GM19238 (cell line): Measurements from ENCODE around the gene NTM.
"Not testable (repeated sequence)": the region's sequence is repeated elsewhere in the genome, so short reads cannot be mapped to it uniquely, and the experiment has no call there.

Experiments
- DNase-seq: peaks from one replicate; pipeline ENCODE4 v3.0.0; 2011; ENCODE audit warnings: low spot score; ENCODE audit not compliant: insufficient read length

NTM gene

GRCh38 chr11:131370090-131370751 is at the start of gene NTM:
Gene NTM, plus strand, starts transcription at chr11:131370615.
- no peak for DNase-seq

DNA sequence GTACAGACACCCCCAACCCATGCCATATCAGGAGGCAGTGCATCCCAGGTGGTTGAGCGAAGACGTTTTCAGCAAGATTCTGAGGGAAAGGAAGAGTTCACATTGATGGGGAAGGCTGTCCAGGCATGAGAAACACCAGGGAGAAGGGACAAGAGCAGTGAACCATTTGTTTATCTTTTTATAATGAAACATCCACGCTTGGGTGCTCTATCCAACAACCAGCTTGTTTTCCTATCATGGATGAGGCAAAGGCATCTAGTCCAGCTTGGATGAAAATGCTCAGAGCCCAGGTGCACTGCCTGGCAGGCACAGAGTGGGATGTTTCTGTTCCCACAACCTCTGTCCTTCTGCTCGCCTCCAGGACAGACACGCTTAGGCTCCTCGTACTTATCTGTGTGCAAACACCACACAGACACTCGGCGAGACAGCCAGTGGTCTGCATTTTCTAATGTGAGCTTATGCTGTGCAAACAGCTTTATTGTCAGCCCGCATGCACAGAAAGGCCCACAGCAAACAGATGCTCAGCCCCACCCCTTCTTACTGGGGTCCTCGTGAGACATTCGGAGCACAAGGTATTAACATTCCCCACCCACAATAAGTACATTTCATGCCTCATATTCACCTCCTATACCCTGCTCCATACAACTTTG is 45.4 kb upstream of the NTM start:
- no peak for DNase-seq

- DNase-seq, result no peak
These were observed 43.6 kb upstream of the NTM start for GRCh38 chr11:131326829-131327228.

DNA sequence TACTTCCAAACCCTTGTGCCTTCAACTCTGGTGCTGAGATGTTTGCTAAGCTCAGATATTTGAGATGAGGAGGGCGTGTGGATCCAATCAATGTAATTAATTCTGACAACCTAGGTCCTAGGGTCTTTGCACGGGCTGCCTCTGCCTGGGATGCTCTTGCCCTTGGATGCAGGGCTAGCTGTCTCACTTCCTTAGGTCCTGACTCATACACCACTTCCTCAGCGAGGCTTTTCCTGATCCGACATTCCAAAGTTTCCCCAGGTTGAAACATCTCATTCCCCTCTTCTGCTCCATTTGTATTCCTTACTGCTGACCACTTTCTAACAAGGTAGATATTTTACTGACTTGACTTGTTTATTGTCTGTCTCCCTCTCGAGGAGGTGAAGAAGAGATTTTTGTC is 43.0 kb upstream of the NTM start:
- DNase-seq, result no peak

DNA sequence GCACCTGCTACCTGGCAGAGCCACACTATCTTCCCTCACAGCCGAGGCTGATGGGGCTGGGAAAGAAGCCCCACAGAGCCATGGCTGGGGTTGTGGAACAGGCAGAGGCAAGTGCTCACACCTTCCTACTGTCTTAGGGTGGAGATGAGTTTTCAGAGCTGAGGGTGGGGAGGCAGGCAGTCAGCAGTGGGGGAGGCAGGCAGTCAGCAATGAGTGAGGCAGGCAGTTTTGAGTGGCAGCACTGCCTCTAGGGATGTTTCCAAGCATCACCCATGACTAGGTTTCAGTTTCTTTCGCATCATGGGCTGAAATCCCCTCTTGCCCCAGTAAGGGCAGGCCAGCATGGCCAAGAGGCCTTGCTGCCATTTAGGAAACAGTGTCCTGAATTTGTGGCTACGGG is 41.6 kb upstream of the NTM start:
- no peak for DNase-seq

DNA sequence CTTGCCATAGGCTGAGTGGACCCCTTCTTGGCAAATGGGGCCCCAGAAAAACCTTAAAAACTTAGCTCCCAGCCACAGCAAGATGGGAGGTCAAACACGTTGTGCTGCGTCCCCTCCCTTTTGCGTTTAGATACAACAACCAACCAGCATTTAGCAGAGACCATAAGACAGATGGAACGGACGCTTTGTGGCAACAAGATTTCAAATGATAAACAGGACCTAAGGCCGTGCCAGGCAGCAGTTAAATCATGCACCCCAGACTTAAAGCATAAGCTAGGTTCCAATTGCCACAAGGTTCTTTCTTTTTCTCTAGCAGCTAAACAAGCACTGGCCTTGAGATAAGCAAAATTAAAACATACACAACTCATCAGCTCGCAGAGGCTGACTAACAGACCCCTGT is 39.4 kb upstream of the NTM start:
- DNase-seq, result no peak

DNA sequence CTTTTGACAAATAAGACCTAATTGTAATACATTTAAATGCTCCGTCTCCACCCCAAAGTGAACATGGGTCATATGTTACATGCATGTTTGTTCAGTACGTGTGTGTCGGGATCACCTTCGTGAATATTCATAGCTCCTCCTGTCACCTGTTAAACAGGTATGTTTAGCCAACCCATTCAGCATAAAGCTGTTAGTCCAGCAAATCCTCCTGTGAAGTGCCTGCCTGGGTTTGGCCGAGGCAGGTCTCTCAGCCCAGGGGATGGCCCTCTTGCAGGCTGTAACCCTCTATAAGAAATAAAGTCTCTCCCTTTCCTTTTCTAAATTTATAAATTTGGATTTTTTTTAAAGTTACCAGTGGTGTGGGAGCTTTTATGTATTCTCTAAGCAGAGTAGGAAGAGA is 38.9 kb upstream of the NTM start:
- no peak for DNase-seq

DNA sequence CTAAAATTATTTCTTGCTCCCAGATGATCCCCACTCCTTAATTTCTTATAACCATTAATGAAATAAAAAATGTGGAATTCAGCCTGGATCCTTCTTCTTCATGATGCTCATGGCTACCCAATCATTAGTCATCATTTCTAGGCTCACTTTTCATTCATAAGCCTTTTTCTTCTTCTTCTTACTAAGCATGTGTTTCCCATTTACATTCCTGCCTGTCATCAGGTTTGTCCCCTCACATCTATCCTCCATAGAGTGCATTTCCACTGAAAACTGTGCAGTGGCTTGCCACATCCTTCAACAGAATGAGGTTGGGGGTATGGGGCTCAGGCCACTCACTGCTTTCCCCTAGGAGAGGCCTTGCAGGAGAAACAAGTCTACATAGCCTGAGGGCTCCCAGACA is 35.8 kb upstream of the NTM start:
- no peak for DNase-seq

DNA sequence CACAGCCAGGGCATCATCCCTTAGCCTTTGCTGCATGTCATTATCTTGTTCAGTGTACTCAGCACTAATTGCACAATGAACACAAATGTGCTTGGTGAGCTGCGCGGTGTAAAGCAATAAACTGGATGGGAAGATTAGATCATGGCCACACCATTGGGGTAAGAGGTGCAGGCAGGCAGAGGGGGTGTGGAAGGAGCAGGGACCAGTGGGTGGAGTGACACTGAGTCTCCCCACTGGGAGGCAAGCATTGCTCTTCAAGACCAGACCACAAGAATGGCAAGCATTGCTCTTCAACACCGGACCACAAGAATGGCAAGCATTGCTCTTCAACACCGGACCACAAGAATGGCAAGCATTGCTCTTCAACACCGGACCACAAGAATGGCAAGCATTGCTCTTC is 28.5 kb upstream of the NTM start:
- not testable (repeated sequence) for DNase-seq

DNA sequence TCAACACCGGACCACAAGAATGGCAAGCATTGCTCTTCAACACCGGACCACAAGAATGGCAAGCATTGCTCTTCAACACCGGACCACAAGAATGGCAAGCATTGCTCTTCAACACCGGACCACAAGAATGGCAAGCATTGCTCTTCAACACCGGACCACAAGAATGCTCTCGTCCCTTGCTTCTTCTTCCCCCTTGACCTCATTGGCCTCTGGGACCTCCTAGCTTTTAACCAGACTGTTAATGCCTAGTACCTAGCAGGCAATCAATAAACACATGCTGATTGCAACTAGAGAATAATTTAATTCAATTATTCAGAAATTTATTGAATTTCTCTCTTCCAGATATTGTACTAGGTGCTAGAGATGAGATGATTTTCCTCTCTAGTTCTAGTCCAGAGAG is 28.0 kb upstream of the NTM start:
- DNase-seq, result not testable (repeated sequence)

DNA sequence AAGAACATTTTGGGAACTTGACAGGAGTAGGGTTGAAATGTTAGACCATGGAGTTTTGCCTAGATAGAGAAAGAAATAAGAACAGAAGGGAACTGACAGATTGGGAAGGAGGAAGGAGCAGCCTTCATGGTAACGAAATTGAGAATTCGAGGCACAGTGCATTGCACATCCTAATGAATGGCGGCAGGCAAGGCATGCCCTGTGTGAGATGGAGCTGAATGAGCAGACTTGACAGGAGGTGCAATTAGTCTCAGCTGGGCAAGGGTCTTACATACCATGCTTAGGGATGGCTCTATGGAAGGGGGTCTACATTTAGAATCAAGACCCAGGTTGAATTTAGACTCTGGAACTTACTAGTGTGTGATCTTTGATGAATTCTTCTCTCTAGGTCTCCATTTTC is 25.0 kb upstream of the NTM start:
- DNase-seq, result no peak

- no peak for DNase-seq
These were observed 20.9 kb upstream of the NTM start for GRCh38 chr11:131349368-131350086.

- no peak for DNase-seq
These were observed 19.5 kb upstream of the NTM start for GRCh38 chr11:131350872-131351271.

DNA sequence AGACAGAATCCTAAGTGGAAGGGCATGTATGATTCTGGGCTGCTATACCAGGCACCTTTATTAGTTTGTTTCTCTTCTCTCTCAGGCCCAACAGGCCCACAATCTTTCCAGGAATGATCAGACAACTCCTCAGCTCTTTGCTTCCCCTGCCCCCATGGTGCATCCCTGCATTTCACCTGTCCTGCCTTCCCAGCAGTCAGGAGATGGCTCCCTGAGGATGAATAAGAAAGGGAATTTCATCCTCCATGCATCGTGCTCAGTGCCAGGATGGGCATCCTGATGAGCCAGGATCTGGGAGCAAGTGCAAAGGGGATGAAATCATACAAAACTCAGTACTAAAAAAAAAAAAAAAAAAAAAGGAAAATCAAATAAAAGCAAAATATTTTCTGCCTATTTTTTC is 18.6 kb upstream of the NTM start:
- DNase-seq, result no peak

DNA sequence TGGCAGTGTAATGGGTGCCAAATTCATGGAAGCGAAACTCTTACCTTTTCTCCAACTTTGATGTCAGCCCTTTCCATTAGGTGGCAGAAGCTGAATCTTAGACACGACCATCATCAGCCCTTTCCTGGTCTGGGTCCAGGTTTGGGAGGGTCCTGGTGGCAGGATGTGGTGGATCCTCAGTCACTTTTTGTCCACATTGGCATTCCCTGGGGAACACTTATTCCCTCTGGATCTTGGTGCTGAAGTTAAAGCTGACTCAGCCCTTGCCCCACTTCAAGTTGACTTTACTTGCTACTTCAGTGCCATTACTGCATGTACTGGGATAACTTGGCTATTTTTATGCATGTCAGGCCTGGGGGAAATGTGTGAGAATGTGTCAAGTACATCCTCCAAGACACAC is 16.6 kb upstream of the NTM start:
- DNase-seq, result no peak

DNA sequence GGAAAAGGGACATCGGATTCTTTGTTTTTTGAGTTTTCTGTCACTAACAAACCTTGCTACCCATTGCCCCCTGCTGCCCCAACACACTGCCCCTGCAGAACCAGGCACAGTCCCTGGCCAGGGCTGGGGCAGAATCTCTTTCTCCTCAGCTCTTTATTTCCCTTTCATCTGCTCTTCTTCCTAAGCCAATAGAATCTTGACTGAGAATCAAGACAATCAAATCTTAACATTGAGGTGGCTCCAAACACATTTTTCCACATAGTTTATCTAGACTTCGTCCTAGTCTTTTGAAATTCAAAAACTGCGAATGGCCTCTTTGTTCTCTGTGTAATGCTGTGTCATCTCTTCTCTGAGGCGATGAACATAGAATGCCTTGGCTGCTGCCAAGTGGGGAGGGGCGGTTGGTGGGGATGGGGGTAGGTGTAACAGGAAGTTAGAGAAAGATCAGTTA is 16.1 kb upstream of the NTM start:
- DNase-seq, result no peak

DNA sequence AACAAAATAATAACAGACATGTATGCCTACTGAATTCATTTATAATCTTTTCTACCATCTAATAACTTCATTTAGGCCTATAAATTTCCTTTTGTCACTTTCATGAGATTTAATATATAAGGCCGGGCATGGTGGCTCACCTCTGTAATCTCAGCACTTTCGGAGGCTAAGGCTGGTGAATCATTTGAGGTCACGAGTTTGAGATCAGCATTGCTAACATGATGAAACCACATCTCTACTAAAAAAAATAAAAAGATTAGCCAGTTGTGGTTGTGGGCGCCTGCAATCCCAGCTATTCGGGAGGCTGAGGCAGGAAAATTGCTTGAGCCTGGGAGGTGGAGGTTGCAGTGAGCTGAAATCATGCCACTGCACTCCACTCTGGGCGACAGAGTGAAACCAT is 14.2 kb upstream of the NTM start:
- no peak for DNase-seq

DNA sequence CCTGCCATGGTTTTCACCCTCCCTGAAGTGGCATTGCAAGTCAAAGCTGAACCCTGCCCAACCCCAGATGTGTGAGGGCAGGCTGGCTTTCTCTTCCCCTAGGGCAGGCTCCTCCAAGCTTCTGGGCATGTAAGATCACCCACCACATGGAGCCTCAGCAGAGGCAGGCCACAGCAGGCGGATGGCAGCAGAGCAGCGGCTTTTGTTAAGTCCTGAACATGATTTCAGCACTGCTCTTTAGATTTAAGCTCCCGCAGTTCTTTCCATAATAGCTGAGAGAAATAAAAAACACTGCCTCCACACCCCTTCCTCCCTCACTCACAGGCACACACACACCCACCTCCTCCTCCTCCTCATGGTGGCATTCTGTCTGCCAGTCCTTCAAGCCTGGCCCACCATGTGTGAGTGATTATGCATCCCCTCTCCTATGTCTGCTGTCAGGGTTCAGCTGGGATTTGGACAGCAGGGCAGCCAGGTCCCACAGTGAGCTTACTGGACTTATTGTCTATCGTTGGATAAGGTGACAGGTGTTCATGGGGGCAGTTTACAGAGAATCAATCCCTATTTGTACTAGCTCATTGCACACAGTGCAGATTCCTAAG is 5.0 kb upstream of the NTM start:
- no peak for DNase-seq

GRCh38 chr11:131370901-131371790 is 731 bp downstream of the NTM start:
- no peak for DNase-seq

GRCh38 chr11:131371791-131372104 is 1.3 kb downstream of the NTM start:
- DNase-seq, result no peak

GRCh38 chr11:131372234-131372962 is 2.0 kb downstream of the NTM start:
- DNase-seq, result no peak
